Endothelial cell of umbilical vein (primary cell): ENCODE data around the gene PPARD.

Experiments used
- POLR2A ChIP-seq: IDR thresholded peaks from 2 replicates; pipeline ENCODE4 v1.6.1; 2012; ENCODE audit warnings: low read depth, mild to moderate bottlenecking, control low read depth, low read length
- TF ChIP-seq, protein P1 (sequence below), 2 donors: IDR thresholded peaks; 1 replicate in 1 of 2; 2 replicates in 1 of 2; pipeline ENCODE4 v1.5.1; 2011; ENCODE audit warnings: low read length in 2 of 2, mild to moderate bottlenecking in 2 of 2, moderate library complexity in 2 of 2, control low read depth in 1 of 2, inconsistent platforms in 1 of 2, low read depth in 1 of 2; ENCODE audit not compliant: insufficient read depth in 1 of 2; ENCODE audit errors: extremely low read depth in 1 of 2

GRCh38 chr6:35359744-35360348 lies 17.5 kb downstream of the PPARD start:
- TF ChIP-seq POLR2A = no peak
- TF ChIP-seq, protein P1, sequence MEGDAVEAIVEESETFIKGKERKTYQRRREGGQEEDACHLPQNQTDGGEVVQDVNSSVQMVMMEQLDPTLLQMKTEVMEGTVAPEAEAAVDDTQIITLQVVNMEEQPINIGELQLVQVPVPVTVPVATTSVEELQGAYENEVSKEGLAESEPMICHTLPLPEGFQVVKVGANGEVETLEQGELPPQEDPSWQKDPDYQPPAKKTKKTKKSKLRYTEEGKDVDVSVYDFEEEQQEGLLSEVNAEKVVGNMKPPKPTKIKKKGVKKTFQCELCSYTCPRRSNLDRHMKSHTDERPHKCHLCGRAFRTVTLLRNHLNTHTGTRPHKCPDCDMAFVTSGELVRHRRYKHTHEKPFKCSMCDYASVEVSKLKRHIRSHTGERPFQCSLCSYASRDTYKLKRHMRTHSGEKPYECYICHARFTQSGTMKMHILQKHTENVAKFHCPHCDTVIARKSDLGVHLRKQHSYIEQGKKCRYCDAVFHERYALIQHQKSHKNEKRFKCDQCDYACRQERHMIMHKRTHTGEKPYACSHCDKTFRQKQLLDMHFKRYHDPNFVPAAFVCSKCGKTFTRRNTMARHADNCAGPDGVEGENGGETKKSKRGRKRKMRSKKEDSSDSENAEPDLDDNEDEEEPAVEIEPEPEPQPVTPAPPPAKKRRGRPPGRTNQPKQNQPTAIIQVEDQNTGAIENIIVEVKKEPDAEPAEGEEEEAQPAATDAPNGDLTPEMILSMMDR (IDR thresholded peaks at IDR 0.05; ENCODE audit: extremely low read depth in 1 of 2, insufficient read depth in 1 of 2, low read depth in 1 of 2, low read length in 2 of 2) = no peak
